OCI-LY3 (cell line): ENCODE measurements around the gene PRCC.

Experiments used
- H2AFZ ChIP-seq: fragments of 200-600, 300-600 bp; shearing (Covaris generic); 2 replicates; pipeline ENCODE4 v1.6.0; 2014; ENCODE audit warnings: antibody characterized with exemption, low read depth, low read length
- H3K27ac ChIP-seq: fragments of 200-600, 300-600 bp; sonication (generic); 2 replicates; pipeline ENCODE4 v1.5.1; 2014; ENCODE audit warnings: mild to moderate bottlenecking, low read length, moderate library complexity, mixed read lengths
- H3K27me3 ChIP-seq: fragments of 200-600, 300-600 bp; sonication (generic); 2 replicates; pipeline ENCODE4 v1.6.1; 2014; ENCODE audit warnings: low read depth, low read length, mixed read lengths
- H3K36me3 ChIP-seq: fragments of 200-600, 300-600 bp; sonication (generic); replicated peaks from 2 replicates; pipeline ENCODE3; 2014; ENCODE audit warnings: low read depth, low read length, mixed read lengths
- H3K4me1 ChIP-seq: fragments of 300-600, 200-600 bp; sonication (generic); 2 replicates; pipeline ENCODE4 v1.6.1; 2014; ENCODE audit warnings: low read length, mixed read lengths
- H3K4me2 ChIP-seq: fragments of 200-600, 300-600 bp; sonication (generic); 2 replicates; pipeline ENCODE4 v1.6.1; 2014; ENCODE audit warnings: low read length, mixed read lengths
- H3K4me3 ChIP-seq: fragments of 300-600, 200-600 bp; sonication (generic); 2 replicates; pipeline ENCODE4 v1.5.1; 2014; ENCODE audit warnings: antibody characterized with exemption, mild to moderate bottlenecking, low read length, moderate library complexity
- H3K79me2 ChIP-seq: fragments of 300-600, 200-600 bp; shearing (Covaris generic); 2 replicates; pipeline ENCODE4 v1.6.1; 2014; ENCODE audit warnings: mild to moderate bottlenecking, low read length, mixed read lengths
- H3K9ac ChIP-seq: fragments of 300-600, 200-600 bp; shearing (Covaris generic); 2 replicates; pipeline ENCODE4 v1.6.0; 2014; ENCODE audit warnings: mild to moderate bottlenecking, low read length, moderate library complexity
- H3K9me3 ChIP-seq: fragments of 200-600, 300-600 bp; shearing (Covaris generic); 2 replicates; pipeline ENCODE4 v1.6.1; 2014; ENCODE audit warnings: low read length, mixed read lengths; ENCODE audit not compliant: insufficient read depth
- H4K20me1 ChIP-seq: fragments of 200-600, 300-600 bp; sonication (generic); 2 replicates; pipeline ENCODE4 v1.6.1; 2016; ENCODE audit warnings: low read length, mixed read lengths; ENCODE audit not compliant: insufficient read depth
- CTCF ChIP-seq: fragments of 200-600, 300-600 bp; sonication (generic); IDR thresholded peaks from 2 replicates; pipeline ENCODE4 v1.5.1; 2014; ENCODE audit warnings: antibody characterized with exemption, low read length, low read depth
- EZH2phosphoT487 ChIP-seq: fragments of 200-600 bp; shearing (Covaris generic); IDR thresholded peaks from 2 replicates; pipeline ENCODE4 v1.6.1; 2018; ENCODE audit warnings: antibody characterized with exemption, mixed run types, low read depth

Gene PRCC

DNA sequence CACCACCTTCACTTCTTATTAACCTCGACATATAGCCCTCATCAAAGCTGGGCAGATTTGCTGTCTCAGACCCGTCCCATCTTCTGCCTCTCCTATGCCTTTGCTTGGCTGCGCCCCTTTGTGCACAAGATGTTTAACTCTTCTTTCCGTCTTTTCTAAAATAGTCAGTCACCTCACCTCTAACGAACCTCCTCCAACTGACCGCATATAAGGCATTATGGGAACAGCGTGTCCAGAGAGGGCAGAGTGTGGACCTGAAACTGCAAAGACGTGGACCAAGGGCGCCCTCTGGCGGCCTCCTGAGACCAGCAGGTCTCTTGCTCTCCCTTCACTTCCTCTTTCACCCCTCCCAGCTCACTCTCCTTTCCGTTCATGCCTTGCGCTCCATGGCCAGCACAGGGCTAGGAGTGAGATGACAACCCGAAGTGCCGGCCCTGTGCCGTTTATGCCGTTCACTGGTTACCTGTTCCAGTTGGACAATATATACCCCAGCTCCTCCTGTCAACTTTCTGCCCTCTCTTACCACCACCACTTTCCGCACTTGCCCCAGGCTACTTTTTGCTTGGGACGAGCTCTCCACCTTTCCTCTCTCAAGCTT, 41.6 kb upstream of the PRCC start:
- H3K9ac ChIP-seq, result peak overlapping the region; percentile 96
- no peaks in the 10 kb centered on the region for H3K9me3 ChIP-seq
- H2AFZ ChIP-seq, result no peak overlapping the region
- peak overlapping the region; percentile 72 for H3K27ac ChIP-seq
- no peaks in the 10 kb centered on the region for H3K27me3 ChIP-seq
- peak overlapping the region; percentile 82 for H3K4me3 ChIP-seq
- H3K79me2 ChIP-seq, result peaks cover 85% of the 10 kb centered on the region
- peak overlapping the region; percentile 95 for H3K4me2 ChIP-seq
- TF ChIP-seq EZH2phosphoT487 (no peak), CTCF (peak; percentile 96)
- H3K4me1 ChIP-seq, result peaks cover 25% of the 10 kb centered on the region
- H3K36me3 ChIP-seq, result peaks cover 52% of the 10 kb centered on the region
- H4K20me1 ChIP-seq, result peaks cover 36% of the 10 kb centered on the region

DNA sequence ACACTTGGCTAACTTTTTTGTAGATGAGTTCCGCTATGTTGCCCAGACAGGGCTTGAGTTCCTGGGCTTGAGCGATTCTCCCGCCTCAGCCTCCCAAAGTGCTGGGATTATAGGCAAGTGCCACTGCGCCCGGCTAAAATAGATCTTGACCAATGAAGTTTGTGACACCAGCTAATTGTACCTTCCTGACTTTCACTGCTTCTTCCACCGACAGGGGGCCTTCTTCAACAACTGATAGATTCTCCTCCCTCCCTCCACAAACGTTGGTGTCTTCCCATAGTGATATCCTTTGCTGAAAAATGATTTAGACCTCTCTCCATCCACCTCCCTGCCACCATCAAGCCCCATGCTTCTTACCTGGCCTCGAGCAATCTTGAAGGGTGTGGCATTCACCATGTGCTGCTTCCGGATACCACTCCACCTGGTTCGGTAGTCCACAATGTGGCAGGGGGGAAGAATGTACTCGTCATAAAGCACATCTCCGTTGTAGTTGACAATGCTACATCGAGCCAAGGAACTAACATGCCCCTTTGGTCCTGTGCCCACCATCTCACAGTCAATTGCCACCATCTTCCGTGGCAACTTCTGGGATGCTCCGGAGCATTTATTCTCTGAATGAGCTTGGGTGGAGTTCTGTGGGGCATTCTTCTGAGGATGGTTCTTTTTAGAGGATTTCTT, 40.6 kb upstream of the PRCC start:
- peaks cover 25% of the 10 kb centered on the region for H3K4me1 ChIP-seq
- no peaks in the 10 kb centered on the region for H3K9me3 ChIP-seq
- peaks cover 78% of the 10 kb centered on the region for H3K79me2 ChIP-seq
- peaks cover 36% of the 10 kb centered on the region for H4K20me1 ChIP-seq
- no peaks in the 10 kb centered on the region for H3K27me3 ChIP-seq
- peak overlapping the region; percentile 72 for H3K27ac ChIP-seq
- peak; percentile 79 for TF ChIP-seq CTCF
- TF ChIP-seq EZH2phosphoT487, result no peak
- H3K4me3 ChIP-seq, result peak overlapping the region; percentile 82
- peak overlapping the region; percentile 95 for H3K4me2 ChIP-seq
- no peak overlapping the region for H2AFZ ChIP-seq
- peak overlapping the region; percentile 96 for H3K9ac ChIP-seq
- peaks cover 42% of the 10 kb centered on the region for H3K36me3 ChIP-seq

DNA sequence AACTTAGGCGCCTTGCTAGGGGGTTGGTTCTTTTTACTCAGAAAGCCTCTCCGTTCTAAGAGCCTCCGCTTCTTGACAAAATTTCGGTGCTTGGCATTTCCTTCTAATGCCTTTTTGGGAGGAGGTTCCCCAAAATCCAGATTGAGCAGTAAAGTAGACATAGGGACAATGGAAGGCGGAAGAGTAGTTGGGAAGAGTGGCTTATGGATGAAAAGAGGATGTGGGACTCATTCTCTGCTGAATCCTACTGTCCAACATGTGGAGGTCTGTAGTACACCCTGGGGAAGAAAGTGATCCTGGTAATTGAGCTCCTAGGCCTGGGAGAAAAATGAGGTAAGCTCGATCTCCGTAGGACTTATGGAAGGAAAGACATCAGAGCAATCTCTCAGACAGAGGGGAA, 39.8 kb upstream of the PRCC start:
- Histone ChIP-seq H3K27ac (peak overlapping the region; percentile 72), H3K4me1 (peaks cover 25% of the 10 kb centered on the region), H3K9me3 (no peaks in the 10 kb centered on the region), H3K4me3 (peak overlapping the region; percentile 82), H3K36me3 (peaks cover 39% of the 10 kb centered on the region), H3K79me2 (peaks cover 78% of the 10 kb centered on the region), H3K9ac (peak overlapping the region; percentile 96), H2AFZ (no peak overlapping the region), H3K27me3 (no peaks in the 10 kb centered on the region), H3K4me2 (peak overlapping the region; percentile 95), H4K20me1 (peaks cover 36% of the 10 kb centered on the region)
- no peak for TF ChIP-seq EZH2phosphoT487

DNA sequence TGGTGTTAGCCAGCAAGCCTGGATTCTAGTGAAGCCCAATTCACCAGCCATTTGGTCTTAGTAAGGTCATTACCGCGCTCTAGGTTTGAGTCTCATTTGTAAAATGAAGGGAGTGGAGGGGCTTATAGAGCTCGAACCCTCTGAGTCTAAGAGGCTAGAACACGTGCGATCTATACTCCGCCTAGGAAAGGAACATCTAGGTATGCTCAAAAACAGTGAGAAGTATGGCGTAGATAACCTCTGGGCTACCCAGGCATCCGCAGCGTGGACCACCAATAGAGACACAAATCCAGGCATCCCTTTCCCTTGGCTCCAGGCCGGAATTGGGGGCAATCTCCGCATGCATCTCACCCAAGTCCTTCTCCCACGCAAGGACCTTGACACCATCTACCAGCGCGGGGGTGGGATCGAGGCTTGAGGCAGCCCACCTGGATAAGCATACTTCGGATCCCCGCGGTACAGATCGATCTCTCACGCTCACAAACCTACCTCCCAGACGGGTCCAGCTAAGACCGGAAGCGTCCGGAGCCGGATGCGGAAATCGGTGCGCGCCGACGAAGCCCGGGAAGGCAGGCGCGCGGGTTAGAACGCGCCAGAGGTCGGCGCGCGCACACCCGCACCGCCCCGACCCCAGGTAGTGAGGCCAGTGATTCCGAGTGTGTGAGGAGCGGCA, 39.3 kb upstream of the PRCC start, which contains the start of gene METTL25B:
TSS of gene METTL25B (plus strand) at position 544 of the 673 bp plus-strand sequence. CDS start 636 bp downstream, outside the sequence.
- peak within 1 kb of the TSS; percentile 55 for H2AFZ ChIP-seq
- TF ChIP-seq CTCF (no peak), EZH2phosphoT487 (no peak)

More for the DNA sequence above, 39.3 kb upstream of the PRCC start, which contains the start of gene METTL25B:
- Histone ChIP-seq H4K20me1 (peaks cover 33% of the 10 kb centered on the region), H3K9me3 (no peaks in the 10 kb centered on the region), H3K4me3 (peak within 1 kb of the TSS; percentile 82), H3K9ac (peak within 1 kb of the TSS; percentile 96), H3K27ac (peak within 1 kb of the TSS; percentile 72), H3K27me3 (no peaks in the 10 kb centered on the region), H3K4me1 (peaks cover 25% of the 10 kb centered on the region), H3K36me3 (peaks cover 38% of the 10 kb centered on the region), H3K4me2 (peak within 1 kb of the TSS; percentile 95), H3K79me2 (peaks cover 73% of the 10 kb centered on the region)
